T follicular helper cell (primary cell): Measurements from ENCODE around the gene CALHM5.
A peak's percentile ranks its signal among the peaks of the same experiment; 100 is the strongest.

Experiments used
- DNase-seq: peaks from one replicate; pipeline ENCODE4 v3.0.0-alpha.2; 2020; ENCODE audit warnings: low read depth

CALHM5 gene

DNA sequence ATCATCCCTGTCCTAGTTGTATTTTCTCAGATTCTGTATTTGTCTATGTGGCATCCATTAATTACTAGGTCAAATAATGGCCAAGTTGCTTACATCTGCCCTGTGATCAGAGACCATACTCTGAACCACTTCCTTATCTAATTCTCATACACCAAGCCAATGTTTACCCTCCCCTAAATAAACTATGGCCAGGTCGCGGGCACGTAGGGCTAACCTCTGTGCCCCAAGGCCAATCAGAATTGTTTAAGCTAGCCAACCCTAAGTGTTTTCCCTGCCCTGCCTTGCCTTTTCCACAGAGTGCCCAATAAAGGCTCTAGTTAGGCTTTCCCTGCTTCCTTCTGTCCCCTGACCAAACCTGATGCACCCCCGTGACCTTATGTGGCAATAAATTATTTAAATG lies 39.4 kb downstream of the CALHM5 start:
- DNase-seq = no peak

DNA sequence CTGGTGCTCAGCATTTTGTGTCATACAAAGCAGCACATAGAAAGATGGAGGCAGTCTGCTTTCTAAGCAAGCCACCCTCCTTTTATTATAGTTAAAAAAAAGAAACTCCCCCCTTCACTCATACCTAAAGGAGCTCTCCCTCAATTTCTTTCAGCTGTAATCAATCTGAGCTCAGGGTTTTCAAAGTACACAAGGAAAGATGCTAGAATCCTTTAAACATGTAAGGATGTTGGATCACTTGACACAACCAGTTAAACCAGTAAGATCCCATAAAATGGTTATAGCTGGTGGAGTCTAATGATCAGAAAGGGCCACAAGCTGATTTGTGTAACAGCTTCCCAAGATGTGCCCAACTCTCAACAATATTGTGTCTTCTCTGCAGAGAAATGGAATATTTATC lies 42.0 kb downstream of the CALHM5 start, which contains the start of gene CALHM4:
TSS of gene CALHM4 (plus strand) at position 301 of the 400 bp plus-strand sequence. CDS start at position 344, 43 bp downstream.
- no peak for DNase-seq

DNA sequence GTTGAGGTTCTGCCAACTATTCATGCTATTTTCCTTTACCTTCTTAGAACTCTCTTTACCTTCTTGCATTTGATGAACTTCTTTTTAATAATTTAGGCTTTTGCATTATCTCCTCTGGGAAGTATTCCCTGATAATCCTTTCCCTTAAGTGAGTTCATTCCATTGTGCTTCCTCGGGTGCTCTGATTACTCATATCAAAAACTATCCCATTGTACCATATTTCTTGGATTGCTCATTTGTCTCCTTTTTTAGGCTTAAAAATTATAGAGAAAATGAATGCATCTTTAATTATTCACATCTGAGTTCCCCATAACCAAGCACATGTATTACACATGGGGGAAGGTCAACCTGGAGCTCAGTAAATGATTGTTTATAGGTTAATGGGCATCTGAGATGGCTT lies 44.6 kb downstream of the CALHM5 start:
- no peak for DNase-seq

DNA sequence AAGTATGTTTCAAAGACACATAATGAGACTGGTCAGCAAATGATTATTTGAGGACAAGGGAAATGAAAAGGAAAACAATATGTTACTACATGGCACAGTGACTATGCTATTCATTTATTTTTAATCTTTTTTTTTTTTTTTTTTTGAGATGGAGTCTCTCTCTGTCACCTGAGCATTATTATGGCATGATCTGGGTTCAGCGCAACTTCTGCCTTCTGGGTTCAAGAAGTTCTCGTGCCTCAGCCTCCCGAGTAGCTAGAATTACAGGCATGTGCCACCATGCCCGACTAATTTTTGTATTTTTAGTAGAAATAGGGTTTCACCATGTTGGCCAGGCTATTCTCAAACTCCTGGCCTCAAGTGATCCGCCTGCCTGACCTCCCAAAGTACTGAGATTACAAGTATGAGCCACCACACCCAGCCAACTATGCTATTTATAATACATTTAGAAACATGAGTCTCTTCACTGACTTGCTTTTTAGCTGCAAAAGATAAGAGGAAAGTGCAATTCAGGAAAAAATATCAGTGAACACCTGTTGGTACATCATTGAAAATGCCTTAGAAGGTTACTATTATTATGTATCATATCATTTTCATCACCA lies 45.5 kb downstream of the CALHM5 start:
- no peak for DNase-seq

DNA sequence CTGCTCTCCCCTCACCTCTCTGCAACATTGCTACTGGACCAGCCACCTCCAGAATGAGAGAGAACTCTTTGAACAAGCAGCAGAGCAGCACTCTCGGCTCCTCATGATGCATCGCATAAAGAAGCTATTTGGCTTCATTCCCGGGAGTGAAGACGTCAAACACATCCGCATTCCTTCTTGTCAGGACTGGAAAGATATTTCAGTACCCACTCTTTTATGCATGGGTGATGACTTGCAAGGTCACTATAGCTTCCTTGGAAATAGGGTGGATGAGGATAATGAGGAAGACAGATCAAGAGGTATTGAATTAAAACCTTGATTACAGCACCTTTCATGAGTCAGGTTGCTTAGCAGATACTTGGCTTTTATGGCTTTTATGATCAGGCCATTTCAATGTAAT lies 46.5 kb downstream of the CALHM5 start:
- DNase-seq = no peak

DNA sequence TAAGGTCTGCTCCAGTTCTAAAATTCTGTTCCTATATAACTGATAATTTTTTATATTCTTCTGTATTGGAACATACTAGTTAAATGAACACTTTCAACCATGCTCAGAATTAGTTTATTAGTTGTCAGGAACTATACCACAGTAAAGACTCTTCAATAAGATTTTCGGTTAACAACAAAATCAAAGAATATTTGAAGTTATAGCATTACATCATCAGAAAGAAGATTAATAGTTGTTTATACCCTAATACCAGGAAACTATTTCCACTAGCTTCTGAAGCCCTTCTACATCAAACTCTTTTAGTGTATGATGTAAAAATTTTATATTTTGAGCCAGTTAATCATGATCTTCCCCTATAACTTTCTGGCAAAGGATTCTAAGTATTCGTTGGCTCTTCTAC lies 48.7 kb downstream of the CALHM5 start:
- no peak for DNase-seq

DNA sequence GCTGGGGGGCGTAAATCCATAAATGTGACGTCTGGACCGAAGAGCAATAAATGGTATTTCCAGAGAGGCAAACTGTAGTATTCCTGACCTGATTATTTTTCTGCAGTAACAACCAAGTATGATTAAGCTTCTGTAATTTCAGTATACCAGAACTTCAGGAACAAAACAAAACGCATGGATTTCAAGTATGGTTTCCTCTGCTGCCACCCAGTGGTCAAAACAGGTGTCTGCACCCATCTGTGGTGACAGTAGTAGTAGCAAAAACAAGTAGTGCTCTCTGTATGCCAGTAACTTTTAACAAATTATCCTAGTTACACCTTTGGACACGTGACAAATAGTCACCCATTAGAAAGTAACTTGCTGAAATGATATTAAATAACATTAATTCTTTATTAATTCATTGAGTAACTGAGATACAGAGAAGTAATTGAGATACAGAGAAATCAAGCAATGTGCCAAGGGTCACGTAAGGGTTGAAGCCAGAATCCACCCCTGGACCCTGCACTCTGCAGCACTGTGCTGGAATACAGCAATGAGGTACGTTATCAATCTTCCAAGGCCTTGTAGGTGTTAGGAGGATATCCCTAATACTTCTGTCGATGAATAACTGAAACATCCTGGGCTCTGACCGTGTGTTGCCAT lies 50.1 kb downstream of the CALHM5 start:
- DNase-seq = peak; percentile 50

DNA sequence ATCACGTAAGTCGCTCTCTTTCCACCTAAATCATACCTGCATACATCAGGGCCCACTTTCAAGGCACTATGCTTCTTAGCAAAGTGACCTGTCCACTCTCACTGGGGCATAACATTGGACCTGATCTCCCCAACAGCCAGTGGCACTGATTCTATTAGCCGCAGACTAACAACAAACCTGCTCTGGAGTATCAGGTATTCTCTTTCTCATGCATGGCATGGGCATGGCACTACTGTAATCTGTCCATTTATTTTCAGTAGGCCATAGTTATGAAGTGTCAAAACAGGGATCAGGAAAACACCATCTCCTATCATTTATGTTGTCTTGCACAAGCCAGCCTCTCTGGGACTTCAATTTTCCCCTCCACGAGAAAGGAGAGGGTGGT lies 50.6 kb downstream of the CALHM5 start:
- DNase-seq = no peak

DNA sequence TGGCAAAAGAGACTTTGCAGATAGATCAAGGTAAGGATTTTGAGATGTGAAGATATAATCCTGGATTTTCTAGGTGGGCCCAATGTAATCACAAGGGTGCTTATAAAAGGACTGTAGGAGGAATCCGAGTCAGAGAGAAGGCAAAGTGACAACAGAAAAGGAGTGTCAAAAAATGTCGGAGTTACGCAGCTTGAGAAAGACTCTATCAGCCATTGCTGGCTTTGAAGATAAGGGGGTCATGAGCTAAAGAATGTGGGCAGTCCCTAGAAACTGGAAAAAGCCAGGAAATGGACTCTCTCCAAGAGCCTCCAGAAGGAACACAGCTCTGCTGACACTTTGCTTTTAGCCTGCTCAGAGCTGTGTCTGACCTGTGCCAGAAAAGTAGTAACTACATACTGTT lies 51.2 kb downstream of the CALHM5 start:
- DNase-seq = no peak

DNA sequence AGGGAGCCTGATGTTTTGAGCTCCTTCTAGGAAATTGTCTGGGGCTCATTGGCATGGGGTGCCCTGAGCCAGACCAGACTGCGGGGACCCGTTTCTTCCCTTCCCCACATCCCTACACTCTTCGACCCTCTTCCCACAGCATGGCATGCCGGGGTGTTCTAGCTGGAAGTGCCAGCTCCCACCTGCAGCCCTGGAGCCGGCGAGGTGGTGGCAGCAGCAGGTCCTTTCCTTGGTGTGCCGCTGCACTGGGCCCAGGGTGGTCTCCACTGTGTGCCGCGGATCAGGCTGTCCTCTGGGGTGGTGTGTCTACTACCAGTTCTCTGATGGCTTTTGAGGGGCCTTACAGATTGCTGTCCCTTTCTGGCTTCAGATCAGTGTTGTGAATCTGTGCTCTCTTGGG lies 52.4 kb downstream of the CALHM5 start:
- no peak for DNase-seq

DNA sequence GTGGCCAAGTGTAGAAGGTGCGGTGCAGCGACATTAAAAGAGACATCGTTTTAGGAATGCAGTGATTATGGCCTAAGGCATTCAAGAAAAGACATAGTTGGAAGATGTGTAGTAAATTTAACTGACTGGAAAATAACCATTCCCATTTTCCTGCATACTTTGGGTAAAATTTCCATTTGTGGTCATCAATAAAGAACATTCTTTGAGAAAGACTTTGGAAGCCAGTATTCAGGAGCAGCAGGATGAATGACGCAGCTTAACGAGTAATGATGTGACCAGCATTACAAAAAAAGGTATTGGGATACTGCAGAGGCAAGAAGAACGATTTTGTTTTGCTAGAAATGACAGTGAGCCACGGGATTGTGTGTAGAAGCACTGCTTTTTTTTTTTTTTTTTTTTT lies 52.9 kb downstream of the CALHM5 start:
- no peak for DNase-seq

DNA sequence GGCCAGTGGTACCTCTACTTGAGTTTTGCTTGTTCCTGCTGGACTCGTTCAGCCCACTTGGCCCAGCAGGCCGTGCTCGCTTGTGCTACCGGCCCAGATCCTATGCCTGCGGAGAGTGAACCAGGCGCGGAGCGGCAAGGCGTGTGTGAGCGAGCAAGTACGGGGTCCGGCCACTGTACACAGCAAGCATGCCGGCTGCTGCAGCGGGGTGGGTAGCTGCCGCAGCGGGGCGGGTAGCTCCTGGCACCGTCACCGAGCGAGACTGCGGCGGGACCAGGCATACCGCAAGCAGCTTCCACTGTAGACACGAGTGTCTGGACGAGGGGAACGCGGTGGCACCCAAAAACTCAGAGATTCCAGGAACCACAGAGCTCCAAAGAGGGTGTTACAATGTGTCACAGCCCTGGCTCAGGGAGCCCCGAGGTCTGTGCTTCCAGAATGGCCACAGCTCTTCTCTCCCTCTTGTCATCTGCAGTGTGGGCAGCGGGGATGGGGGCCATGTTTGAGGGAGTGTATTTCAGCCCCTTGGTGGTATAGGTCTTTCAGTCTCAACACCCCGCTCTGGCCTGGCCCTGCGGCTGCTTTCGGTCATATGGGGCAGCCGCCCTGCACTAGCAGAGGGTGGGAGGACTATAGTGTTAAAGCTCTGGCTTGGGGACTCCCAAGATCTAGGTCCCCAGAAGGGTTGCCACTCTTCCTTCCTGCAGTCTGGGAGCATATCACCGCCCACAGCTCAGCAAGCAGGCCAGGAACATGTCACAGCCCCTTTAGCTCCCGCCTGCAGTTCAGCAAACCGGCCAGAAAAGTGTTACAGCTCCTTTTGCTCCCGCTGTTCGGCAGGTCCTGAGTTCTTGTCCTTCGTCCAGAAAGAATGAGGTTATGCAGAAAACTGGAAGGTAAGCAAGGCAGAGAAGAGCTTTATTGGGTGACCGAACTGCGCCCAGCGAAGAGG lies 53.8 kb downstream of the CALHM5 start:
- DNase-seq = no peak

DNA sequence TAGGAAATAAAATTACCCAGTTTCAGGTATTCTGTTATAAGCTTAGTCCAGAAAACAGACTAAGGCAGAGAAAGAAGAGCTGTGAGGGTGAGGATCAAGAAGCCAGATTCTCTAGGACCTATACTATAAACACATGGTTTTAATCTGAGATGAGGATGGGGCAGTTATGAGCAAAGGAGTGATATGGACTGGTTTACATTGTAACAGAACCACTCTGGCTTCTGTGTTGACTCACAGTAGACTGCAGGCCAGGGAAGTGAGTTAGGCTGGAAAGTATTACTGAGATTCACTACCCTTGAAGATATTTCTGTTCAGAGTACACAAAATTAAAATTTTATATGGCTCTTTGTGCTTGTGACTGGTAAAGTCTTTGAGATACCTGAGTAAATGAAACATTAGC lies 56.7 kb downstream of the CALHM5 start:
- DNase-seq = no peak

DNA sequence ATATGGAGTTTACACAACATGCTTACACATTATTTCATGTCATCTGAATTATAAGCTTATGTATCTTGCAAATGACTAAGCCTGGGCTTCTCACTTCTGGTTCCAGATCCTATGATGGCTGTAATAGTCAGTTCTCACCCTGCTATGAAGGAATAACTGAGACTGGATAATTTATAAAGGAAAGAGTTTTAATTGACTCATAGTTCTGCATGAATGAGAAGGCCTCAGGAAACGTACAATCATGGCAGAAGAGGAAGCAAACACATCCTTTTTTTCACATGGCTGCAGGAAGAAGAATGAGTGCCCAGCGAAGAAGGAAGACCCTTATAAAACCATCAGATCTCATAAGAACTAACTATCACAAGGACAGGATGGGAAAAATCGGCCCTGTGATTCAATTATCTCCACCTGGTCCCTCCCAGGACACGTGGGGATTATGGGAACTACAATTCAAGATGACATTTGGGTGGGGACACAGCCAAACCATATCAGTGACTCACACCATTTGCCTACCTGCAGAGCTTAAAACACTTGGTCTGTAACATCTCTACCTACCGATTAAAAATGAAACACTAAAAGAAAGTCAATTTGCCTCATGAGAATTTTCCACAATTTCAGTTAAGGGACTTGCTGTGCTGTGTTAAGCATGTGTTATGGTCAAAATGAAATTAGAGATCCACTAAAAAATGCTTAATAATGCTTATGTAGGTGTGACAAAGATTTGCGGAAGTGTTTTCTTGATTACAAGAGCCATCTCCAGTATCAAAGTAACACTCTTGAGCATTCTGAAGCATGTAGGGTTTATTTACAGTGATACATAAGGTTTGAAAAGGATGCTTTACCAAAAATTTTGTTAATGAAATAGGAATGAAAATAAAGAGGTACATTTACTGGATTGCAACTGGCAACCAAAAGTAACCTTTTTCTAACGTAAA lies 57.6 kb downstream of the CALHM5 start:
- no peak for DNase-seq

DNA sequence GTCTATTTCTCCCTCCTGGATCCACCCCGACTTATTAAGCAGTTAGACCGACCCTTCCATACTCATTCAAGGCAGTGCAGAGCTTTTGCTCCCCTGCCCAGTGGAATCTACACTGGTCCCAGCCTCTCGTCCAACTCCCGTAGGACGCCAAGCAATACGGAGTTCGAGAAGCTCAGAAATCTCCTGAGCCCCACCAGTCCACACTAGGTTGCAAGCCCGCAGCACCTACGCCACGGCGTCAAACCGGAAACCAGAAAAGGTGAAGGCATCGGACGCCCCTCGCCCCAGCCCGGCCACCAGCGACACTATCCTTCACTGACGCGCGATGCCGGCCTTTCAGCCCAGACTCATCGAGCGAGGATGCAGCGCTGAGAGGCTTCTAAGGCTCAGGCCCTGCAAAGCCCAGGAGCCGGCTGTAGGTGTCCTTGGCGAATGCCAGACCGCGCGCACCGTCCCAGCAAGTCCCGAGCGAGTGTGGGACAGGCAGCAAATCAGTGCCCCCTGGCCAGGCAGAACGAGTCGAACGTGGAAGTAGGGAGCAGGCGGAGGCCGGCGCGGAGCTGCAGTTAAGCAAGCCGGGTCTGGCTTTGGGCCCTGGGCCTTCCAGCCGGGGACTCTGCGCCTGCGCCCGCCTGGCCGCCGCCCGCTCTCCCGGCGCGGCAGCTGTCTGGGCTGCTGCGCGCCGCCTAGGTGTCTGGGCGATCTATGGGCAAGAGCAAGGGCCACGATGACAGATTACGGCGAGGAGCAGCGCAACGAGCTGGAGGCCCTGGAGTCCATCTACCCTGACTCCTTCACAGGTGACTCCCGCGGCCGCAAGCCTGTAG lies 59.6 kb downstream of the CALHM5 start, which contains the start of gene RWDD1:
TSS of gene RWDD1 (plus strand) at position 649 of the 827 bp plus-strand sequence. CDS start at position 728, 79 bp downstream.
- peak; percentile 98 for DNase-seq

DNA sequence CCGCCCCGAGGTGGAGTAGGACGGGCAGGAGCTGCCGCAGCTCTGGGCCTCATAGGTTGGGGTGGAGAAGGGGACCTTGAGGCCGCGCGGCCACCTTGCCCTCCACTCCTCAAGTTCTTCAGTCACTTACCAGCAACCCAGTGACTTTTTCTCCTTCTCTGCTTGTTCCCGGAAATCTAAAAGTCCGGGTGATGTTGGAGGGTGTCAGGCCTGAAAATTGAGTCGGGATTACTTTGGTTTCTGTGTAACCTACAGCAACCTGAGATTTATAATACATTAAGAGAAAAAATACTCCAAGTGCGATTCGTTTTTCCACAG lies 60.2 kb downstream of the CALHM5 start:
- no peak for DNase-seq

DNA sequence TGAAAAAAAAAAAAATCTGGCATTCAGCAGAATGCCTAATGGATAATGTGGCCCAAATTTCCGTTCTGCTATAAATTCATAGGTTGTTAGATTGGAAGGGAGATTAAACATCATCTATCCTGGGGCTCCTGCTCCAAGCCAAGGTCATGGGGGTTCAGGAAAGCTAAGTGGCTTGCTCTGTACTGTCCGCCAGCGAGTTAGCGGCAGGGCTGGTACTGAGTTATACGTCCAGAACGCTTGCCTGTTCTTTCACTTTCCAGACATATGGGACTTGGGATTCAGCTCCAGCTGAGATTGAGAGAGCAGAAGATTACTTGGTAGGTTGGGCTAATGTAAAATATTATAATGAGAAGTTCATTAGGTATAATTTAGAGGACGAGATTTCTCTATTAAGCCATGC lies 60.7 kb downstream of the CALHM5 start:
- no peak for DNase-seq
